ENCODE results near the gene TFF1.
"Not testable (repeated sequence)": the region's sequence is repeated elsewhere in the genome, so short reads cannot be mapped to it uniquely, and the experiment has no call there.

TFF1 gene

DNA sequence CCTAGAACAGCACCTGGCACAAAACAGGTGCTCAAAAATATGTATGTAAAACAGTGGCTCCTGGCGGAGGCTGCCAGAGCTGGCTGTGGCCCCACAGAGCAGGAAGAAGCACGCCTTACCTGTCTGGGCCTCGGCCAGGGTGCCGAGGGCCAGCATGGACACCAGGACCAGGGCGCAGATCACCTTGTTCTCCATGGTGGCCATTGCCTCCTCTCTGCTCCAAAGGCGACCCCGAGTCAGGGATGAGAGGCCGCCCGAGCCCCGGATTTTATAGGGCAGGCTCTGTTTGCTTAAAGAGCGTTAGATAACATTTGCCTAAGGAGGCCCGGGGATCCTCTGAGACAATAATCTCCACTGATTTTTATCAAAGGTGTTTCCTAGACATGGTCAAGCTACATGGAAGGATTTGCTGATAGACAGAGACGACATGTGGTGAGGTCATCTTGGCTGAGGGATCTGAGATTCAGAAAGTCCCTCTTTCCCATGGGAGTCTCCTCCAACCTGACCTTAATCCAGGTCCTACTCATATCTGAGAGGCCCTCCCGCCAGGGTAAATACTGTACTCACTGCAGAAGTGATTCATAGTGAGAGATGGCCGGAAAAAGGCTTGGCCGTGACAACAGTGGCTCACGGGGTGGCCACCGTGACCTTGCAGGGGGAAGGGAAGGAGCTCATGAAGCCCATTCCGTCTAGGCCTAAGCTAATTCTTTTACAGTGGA, at the start of gene TFF1:
Gene TFF1, minus strand, starts transcription at position 244 of the 719 bp plus-strand sequence. Its CDS starts 40 bp downstream, at position 204.
- DNase-seq: no peak

GRCh38 chr21:42414928-42415769, 48.8 kb upstream of the TFF1 start:
- no peak for DNase-seq

DNA sequence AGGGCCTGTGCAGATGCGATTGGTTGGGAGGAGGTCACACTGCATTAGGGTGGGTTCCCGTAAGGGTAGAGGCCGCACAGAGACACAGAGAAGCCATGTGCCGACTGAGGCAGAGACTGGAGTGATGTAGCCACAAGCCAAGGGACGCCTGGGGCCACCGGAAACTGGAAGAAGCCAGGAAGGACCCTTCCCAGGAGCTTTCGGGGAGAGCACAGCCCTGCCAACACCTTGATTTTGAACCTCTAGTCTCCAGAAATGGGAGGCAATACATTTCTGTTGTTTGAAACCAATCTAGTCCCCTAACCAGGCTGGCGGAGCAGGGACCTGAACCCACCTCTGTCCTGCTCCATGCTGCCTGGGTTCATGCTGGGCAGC, 48.2 kb upstream of the TFF1 start:
- no peak for DNase-seq

- DNase-seq: no peak
These were observed 47.7 kb upstream of the TFF1 start for GRCh38 chr21:42414066-42414465.

- DNase-seq: no peak
These were observed 47.2 kb upstream of the TFF1 start for GRCh38 chr21:42413500-42413899.

GRCh38 chr21:42413093-42413492, 46.8 kb upstream of the TFF1 start:
- no peak for DNase-seq

DNA sequence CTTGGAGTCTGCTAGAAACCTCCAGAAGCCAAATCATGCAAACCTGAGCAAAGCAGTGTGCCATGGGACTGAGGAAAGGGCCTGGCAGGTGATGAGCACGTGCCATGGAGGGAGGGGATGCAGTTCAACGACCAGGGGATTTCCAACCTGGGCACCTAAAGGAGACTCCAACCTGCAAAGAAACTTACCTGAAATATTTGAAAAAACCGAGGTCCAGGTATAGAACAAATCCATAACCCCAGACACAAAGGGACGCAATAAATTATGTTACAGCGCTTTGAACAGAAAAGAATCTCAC, 46.2 kb upstream of the TFF1 start:
- no peak for DNase-seq

GRCh38 chr21:42411891-42412635, 45.7 kb upstream of the TFF1 start:
- DNase-seq: no peak

GRCh38 chr21:42411197-42411869, 45.0 kb upstream of the TFF1 start:
- no peak for DNase-seq

DNA sequence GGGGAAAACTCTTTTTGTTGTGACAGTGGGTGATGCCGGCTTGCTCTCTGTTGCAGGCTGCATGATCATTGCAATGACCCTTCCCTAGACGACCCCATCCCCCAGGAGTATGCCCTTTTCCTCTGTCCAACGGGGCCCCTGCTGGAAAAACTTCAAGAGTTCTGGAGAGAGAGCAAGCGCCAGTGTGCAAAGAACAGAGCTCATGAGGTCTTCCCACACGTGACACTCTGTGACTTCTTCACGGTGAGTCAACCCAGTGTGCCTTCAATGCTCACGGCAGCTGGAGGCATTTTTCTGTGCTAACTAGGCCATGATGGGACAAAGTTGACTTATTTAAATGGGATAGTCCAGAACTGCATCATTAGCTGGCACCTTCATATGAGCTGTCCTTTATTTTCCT, 43.0 kb upstream of the TFF1 start:
- DNase-seq: no peak

- not testable (repeated sequence) for DNase-seq
These were observed 42.4 kb upstream of the TFF1 start for GRCh38 chr21:42408718-42409117.

DNA sequence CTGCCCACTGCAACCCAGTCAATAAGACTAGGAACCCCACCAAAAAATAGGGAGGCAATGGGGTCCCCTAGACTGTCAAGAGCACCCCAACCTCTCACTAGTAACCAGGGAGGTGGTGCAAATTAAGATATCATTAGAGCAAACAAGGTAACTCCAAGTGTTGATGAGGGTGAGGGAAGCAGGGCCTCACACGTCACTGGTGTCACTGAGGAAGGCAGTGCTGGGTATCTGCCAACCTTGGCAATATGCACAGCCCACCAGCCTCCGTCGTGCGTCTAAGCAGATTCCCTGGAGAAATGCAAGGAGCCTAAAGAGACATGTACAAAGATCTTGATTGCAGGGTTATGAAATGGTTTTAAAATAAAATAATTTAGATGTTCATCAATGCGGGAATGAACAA, 41.1 kb upstream of the TFF1 start:
- DNase-seq: no peak

- no peak for DNase-seq
These were observed 40.5 kb upstream of the TFF1 start for GRCh38 chr21:42406866-42407265.

- no peak for DNase-seq
These were observed 39.9 kb upstream of the TFF1 start for GRCh38 chr21:42406201-42406621.

DNA sequence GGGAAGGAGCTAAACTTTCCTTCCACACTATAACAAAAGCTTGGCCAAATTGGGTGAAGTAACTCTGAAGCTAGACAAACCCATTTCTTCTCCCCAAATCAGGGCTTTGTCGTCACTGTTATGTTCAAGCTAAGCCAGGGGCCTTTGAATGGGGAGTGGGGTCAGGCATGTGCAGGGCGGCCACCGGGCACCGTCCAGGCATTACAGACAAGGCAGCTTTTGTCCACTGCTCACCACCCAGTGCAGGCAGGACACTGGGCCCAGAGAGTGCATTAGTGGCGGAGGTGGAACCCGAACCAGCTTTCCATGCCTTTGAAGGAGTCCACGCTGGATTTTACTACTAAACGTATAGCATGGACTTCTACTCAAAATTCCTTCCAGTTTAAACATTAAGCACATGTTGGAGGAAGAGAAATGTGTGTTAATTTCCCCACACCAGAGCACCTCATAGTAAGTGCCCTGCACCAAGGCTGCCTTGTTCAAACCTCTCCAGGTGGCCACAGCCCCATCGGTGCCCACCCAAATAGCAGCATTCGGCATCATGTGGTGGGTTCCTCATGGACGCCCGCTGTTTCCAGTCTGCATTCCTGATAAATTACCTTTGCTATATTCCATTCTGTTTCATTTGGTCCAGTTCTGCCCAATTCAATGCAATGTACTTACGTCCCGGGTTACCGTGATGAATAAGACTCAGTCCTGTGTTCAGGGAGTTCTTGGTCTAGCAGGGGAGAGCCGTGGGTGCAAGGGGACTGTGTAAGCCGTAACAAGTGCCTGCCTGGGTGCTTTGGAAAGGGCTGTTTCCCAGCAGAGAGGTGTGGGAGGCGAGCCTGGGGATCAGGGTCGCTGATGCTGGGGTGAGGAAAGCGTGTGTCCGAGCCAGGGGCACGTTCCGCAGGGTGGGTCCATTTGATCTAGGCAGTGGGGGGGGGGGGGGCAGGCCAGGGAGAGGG, 39.0 kb upstream of the TFF1 start:
- DNase-seq: no peak

DNA sequence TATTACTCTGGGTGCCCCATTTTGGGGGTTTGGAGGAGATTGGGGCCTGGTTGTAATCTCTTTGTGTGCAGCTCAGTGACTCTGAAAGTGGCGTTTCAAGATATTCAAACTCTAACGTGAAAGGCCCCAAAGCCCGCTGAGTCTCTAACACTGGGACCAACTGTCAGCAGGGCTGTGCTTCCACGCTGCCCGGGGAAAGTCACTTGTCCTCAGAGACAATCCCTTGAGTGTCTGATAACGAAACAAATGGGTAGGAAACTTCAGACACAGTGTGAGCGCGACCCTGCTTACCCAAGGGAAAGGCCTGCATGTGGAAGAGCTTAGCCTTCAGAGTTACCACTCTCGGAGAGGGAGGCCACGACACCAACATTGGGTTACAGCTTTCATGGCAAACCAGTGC, 38.2 kb upstream of the TFF1 start:
- DNase-seq: no peak

GRCh38 chr21:42403611-42404231, 37.4 kb upstream of the TFF1 start, which contains the start of gene UBASH3A:
UBASH3A (plus strand) TSS chr21:42403902; CDS start chr21:42403946, 44 bp downstream.
- DNase-seq: no peak

- DNase-seq: no peak
These were observed 35.5 kb upstream of the TFF1 start for GRCh38 chr21:42401820-42402251.

DNA sequence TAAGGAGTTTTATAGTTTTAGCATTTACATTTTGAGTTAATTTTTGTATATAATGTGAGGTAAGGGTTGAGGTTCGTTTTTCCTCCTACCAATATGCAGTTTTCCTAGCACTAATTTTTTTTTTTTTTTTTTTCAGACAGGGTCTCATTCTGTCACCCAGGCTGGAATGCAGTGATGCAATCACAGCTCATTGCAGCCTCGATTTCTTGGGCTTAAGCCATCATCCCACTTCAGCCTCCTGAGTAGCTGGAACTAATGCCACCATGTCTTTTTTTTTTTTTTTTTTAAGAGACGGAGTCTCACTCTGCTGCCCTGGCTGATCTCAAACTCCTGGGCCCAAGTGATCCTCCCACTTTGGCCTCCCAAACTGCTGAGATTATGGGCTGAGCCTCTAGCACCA, 34.8 kb upstream of the TFF1 start:
- DNase-seq: no peak

- DNase-seq: no peak
These were observed 34.2 kb upstream of the TFF1 start for GRCh38 chr21:42400525-42400924.

GRCh38 chr21:42398436-42399028, 32.2 kb upstream of the TFF1 start:
- DNase-seq: no peak
